TTC549 (cell line): ENCODE results near the gene PIGQ.

Source experiments
- FAIRE-seq: peaks from 2 replicates; lab custom pipeline; 2012; peaks lifted over from hg19 to GRCh38; lab: Jason Lieb, UNC

Gene PIGQ

GRCh38 chr16:629185-629832 lies 59.5 kb downstream of the PIGQ start:
- no peak for FAIRE-seq

GRCh38 chr16:629833-630248 lies 60.1 kb downstream of the PIGQ start:
- no peak for FAIRE-seq

GRCh38 chr16:630249-630814 lies 60.6 kb downstream of the PIGQ start:
- no peak for FAIRE-seq

GRCh38 chr16:630815-631405 lies 61.1 kb downstream of the PIGQ start, which contains the start of gene WFIKKN1:
WFIKKN1 (plus strand) TSS chr16:630985; CDS start chr16:631254, 269 bp downstream.
- FAIRE-seq = no peak

- no peak for FAIRE-seq
Measured at GRCh38 chr16:631808-632358, 62.1 kb downstream of the PIGQ start.

- no peak for FAIRE-seq
Measured at GRCh38 chr16:632486-633335, 62.9 kb downstream of the PIGQ start.

GRCh38 chr16:633336-634050 lies 63.7 kb downstream of the PIGQ start:
- FAIRE-seq = no peak
